HG03439 (cell line): ENCODE results near the gene NID1.
"Not testable (repeated sequence)": the region's sequence is repeated elsewhere in the genome, so short reads cannot be mapped to it uniquely, and the experiment has no call there.

Experiments
- ATAC-seq: cut with Tn5 transposase; IDR thresholded peaks from one replicate; pipeline ENCODE4 v1.9.1; 2021; ENCODE audit warnings: mild to moderate bottlenecking, moderate library complexity; ENCODE audit not compliant: unreplicated experiment

The NID1 gene

GRCh38 chr1:236029428-236029940 is 35.4 kb downstream of the NID1 start:
- no peak for ATAC-seq

- ATAC-seq: no peak
Observed at GRCh38 chr1:236027104-236027503, 37.8 kb downstream of the NID1 start.

- ATAC-seq: no peak
Observed at GRCh38 chr1:236025836-236026235, 39.1 kb downstream of the NID1 start.

GRCh38 chr1:236024641-236025040 is 40.2 kb downstream of the NID1 start:
- ATAC-seq: no peak

GRCh38 chr1:236023926-236024565 is 40.8 kb downstream of the NID1 start:
- ATAC-seq: no peak

GRCh38 chr1:236021424-236022135 is 43.3 kb downstream of the NID1 start:
- no peak for ATAC-seq

- no peak for ATAC-seq
Observed at GRCh38 chr1:236020359-236021219, 44.3 kb downstream of the NID1 start.

- ATAC-seq: no peak
Observed at GRCh38 chr1:236018885-236019453, 45.9 kb downstream of the NID1 start.

GRCh38 chr1:236016782-236017400 is 48.0 kb downstream of the NID1 start:
- no peak for ATAC-seq

- ATAC-seq: no peak
Observed at GRCh38 chr1:236016083-236016482, 48.8 kb downstream of the NID1 start.

- no peak for ATAC-seq
Observed at GRCh38 chr1:236015539-236015938, 49.4 kb downstream of the NID1 start.

- no peak for ATAC-seq
Observed at GRCh38 chr1:236013330-236013729, 51.6 kb downstream of the NID1 start.

GRCh38 chr1:236011641-236012040 is 53.2 kb downstream of the NID1 start:
- no peak for ATAC-seq

- no peak for ATAC-seq
Observed at GRCh38 chr1:236010443-236010842, 54.4 kb downstream of the NID1 start.

- ATAC-seq: no peak
Observed at GRCh38 chr1:236009857-236010256, 55.0 kb downstream of the NID1 start.

- ATAC-seq: no peak
Observed at GRCh38 chr1:236009191-236009590, 55.7 kb downstream of the NID1 start.

GRCh38 chr1:236007781-236008180 is 57.1 kb downstream of the NID1 start:
- ATAC-seq: no peak

- ATAC-seq: not testable (repeated sequence)
Observed at GRCh38 chr1:236003058-236003457, 61.8 kb downstream of the NID1 start.

GRCh38 chr1:236002572-236002971 is 62.3 kb downstream of the NID1 start:
- no peak for ATAC-seq

GRCh38 chr1:236002025-236002390 is 62.9 kb downstream of the NID1 start:
- ATAC-seq: no peak

GRCh38 chr1:236000781-236001180 is 64.1 kb downstream of the NID1 start:
- no peak for ATAC-seq
